PC-3 (cell line): Measurements from ENCODE around the gene GBA2. TPM values are rescaled to one million over a fixed set of nuclear protein-coding genes. Genes with fewer than 3 reads are reported as not detected.
A peak's percentile ranks its signal among the peaks of the same experiment; 100 is the strongest.

ENCODE experiments used
- ATAC-seq: fragments of 200-7000 bp; cut with Tn5 transposase; 2 replicates; pipeline ENCODE4 v1.9.1; 2020; ENCODE audit warnings: mild to moderate bottlenecking, moderate library complexity
- BruUV-seq: library from RNA; stranded (reverse); fragments of 400-500 nt; replicated peaks from 2 replicates; lab custom pipeline; 2021; lab: Mats Ljungman, UMichigan
- CTCF ChIA-PET: fragments of 300-600 bp; sonication (Branson Sonifier 250); formaldehyde crosslinking; loops from one replicate; lab custom pipeline; 2022; ENCODE audit warnings: antibody characterized with exemption; lab: Charles Lee
- POLR2A ChIA-PET: fragments of 300-600 bp; sonication (Branson Sonifier 250); formaldehyde crosslinking; loops from one replicate; lab custom pipeline; 2022; ENCODE audit warnings: antibody characterized with exemption; ENCODE audit not compliant: unreplicated experiment; lab: Charles Lee
- DNase-seq: peaks from one replicate; pipeline ENCODE4 v3.0.0-alpha.2; 2015
- H2AFZ ChIP-seq: fragments of 300-600 bp; sonication (generic); 2 replicates; pipeline ENCODE4 v1.6.0; 2016; ENCODE audit warnings: antibody characterized with exemption, low read length
- H3F3A ChIP-seq: fragments of 300-600 bp; sonication (generic); one replicate; pipeline ENCODE4 v1.6.0; 2017; ENCODE audit warnings: antibody characterized with exemption, low read length, control low read depth, mild to moderate bottlenecking; ENCODE audit not compliant: unreplicated experiment
- H3K27ac ChIP-seq: fragments of 300-600 bp; sonication (generic); 2 replicates; pipeline ENCODE4 v1.5.1; 2016; ENCODE audit warnings: mild to moderate bottlenecking, low read length
- H3K27me3 ChIP-seq: fragments of 300-600 bp; sonication (generic); 2 replicates; pipeline ENCODE4 v1.6.1; 2016; ENCODE audit warnings: low read length, mixed read lengths
- H3K36me3 ChIP-seq: fragments of 300-600 bp; sonication (generic); 2 replicates; pipeline ENCODE4 v1.6.1; 2016; ENCODE audit warnings: low read depth, mixed run types, low read length, mixed read lengths
- H3K4me1 ChIP-seq: fragments of 300-600 bp; sonication (generic); 2 replicates; pipeline ENCODE4 v1.5.1; 2016; ENCODE audit warnings: low read length; ENCODE audit not compliant: insufficient read depth
- H3K4me2 ChIP-seq: fragments of 300-600 bp; sonication (generic); 2 replicates; pipeline ENCODE4 v1.6.0; 2016; ENCODE audit warnings: low read length
- H3K4me3 ChIP-seq: fragments of 300-600 bp; sonication (generic); 2 replicates; pipeline ENCODE4 v1.5.1; 2016; ENCODE audit warnings: mild to moderate bottlenecking, low read length, mixed read lengths
- H3K79me2 ChIP-seq: fragments of 300-600 bp; sonication (generic); 2 replicates; pipeline ENCODE4 v1.6.1; 2017; ENCODE audit warnings: low read length, mixed read lengths
- H3K9ac ChIP-seq: fragments of 300-600 bp; sonication (generic); 2 replicates; pipeline ENCODE4 v1.6.0; 2016; ENCODE audit warnings: mild to moderate bottlenecking, low read length
- H3K9me2 ChIP-seq: fragments of 300-600 bp; sonication (generic); replicated peaks from 2 replicates; pipeline ENCODE4 v1.6.1; 2016; ENCODE audit warnings: mixed run types, low read length, mixed read lengths
- H3K9me3 ChIP-seq: fragments of 300-600 bp; sonication (generic); 2 replicates; pipeline ENCODE4 v1.6.1; 2016; ENCODE audit warnings: low read length, mixed read lengths
- H4K20me1 ChIP-seq: fragments of 300-600 bp; sonication (generic); 2 replicates; pipeline ENCODE4 v1.6.1; 2016; ENCODE audit warnings: low read length, mixed read lengths
- EZH2 ChIP-seq: fragments of 300-600 bp; sonication (generic); IDR thresholded peaks from one replicate; pipeline ENCODE4 v1.6.1; 2017; ENCODE audit warnings: antibody characterized with exemption, mild to moderate bottlenecking, low read length; ENCODE audit not compliant: unreplicated experiment
- EZH2phosphoT487 ChIP-seq: fragments of 300-600 bp; sonication (generic); IDR thresholded peaks from 2 replicates; pipeline ENCODE4 v1.6.1; 2018; ENCODE audit warnings: mild to moderate bottlenecking, antibody characterized with exemption, low read length, borderline replicate concordance
- intact Hi-C: fragments of 100-400 bp; cut with micrococcal nuclease; formaldehyde crosslinking; loops from 2 replicates; pipeline ENCODE4 v1.9.0; 2023
- total RNA-seq: library from RNA; depleted of rRNA; stranded (reverse); fragments of >200 nt; gene quantifications from 2 replicates; pipeline ENCODE4 v1.2.3, GENCODE V29; 2014
- TF ChIP-seq, protein P1 (sequence below): fragments of 300-600 bp; sonication (generic); conservative IDR thresholded peaks from 2 replicates; pipeline ENCODE4 v1.5.1; 2017; ENCODE audit warnings: antibody characterized with exemption, low read depth, mild to moderate bottlenecking, low read length

The GBA2 gene
- total RNA-seq, 1 experiment from 2014 or later = 81.7 TPM

DNA sequence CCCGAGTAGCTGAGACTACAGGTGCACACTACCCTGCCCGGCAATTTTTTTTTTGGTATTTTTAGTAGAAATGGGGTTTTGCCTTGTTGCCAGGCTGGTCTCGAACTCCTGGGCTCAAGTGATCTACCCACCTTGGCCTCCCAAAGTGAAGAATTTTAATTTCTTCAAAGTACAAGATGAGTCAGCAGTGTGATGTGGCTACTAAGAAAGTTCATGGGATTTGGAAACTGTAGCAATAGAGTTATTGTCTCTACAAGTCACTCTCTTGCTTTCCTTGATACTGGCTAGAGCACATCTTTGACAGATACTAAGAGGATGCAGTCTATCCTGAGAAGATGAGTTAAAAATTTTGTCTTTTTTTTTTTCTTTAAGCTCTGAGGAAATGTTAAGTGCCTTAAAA is 14.9 kb downstream of the GBA2 start:
- intact Hi-C loops = no loop called here
- H3K79me2 ChIP-seq = peaks cover 41% of the 10 kb centered on the region
- no peak overlapping the region for H3K27ac ChIP-seq
- no peak for ATAC-seq
- POLR2A ChIA-PET = interaction anchor here (0.6 kb wide), 1 partner anchor 415 kb away, joined by 8 read pairs; no protein-coding TSS in a partner anchor
- no peaks in the 10 kb centered on the region for H3K9me2 ChIP-seq
- no TSS peak for BruUV-seq
- CTCF ChIA-PET = no interaction called here
- peaks cover 35% of the 10 kb centered on the region for H3K4me1 ChIP-seq
- TF ChIP-seq EZH2 (no peak), EZH2phosphoT487 (no peak)
- TF ChIP-seq, protein P1, sequence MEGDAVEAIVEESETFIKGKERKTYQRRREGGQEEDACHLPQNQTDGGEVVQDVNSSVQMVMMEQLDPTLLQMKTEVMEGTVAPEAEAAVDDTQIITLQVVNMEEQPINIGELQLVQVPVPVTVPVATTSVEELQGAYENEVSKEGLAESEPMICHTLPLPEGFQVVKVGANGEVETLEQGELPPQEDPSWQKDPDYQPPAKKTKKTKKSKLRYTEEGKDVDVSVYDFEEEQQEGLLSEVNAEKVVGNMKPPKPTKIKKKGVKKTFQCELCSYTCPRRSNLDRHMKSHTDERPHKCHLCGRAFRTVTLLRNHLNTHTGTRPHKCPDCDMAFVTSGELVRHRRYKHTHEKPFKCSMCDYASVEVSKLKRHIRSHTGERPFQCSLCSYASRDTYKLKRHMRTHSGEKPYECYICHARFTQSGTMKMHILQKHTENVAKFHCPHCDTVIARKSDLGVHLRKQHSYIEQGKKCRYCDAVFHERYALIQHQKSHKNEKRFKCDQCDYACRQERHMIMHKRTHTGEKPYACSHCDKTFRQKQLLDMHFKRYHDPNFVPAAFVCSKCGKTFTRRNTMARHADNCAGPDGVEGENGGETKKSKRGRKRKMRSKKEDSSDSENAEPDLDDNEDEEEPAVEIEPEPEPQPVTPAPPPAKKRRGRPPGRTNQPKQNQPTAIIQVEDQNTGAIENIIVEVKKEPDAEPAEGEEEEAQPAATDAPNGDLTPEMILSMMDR = no peak
- no peaks in the 10 kb centered on the region for H3F3A ChIP-seq
- no peak overlapping the region for H2AFZ ChIP-seq
- H3K9me3 ChIP-seq = no peaks in the 10 kb centered on the region
- peak overlapping the region; percentile 90 for H3K4me2 ChIP-seq
- H3K36me3 ChIP-seq = peaks cover 33% of the 10 kb centered on the region
- peak overlapping the region; percentile 90 for H3K4me3 ChIP-seq
- H3K9ac ChIP-seq = no peak overlapping the region
- no peaks in the 10 kb centered on the region for H4K20me1 ChIP-seq
- no peak for DNase-seq
- no peaks in the 10 kb centered on the region for H3K27me3 ChIP-seq

DNA sequence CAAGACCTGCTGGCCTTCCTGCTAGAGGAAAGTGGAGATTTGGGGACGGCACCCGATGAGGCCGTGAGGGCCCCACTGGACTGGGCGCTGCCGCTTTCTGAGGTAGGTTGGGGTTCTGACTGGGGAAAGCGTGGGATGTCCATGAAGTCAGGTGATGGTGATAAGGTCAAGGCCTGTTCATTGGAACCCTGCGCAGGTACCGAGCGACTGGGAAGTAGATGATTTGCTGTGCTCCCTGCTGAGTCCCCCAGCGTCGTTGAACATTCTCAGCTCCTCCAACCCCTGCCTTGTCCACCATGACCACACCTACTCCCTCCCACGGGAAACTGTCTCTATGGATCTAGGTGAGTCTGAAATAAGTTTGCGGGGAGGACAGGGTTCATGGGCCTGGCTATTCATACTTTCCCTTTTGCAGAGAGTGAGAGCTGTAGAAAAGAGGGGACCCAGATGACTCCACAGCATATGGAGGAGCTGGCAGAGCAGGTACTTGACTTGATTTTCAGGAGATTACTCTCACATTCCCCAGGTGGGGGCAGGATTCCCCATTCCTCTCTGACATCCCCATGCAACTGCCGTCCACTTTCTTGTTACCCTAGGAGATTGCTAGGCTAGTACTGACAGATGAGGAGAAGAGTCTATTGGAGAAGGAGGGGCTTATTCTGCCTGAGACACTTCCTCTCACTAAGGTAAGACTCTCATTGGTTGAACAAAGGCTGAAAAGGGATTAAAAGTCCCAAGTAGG is 16.1 kb downstream of the GBA2 start:
- H3K4me1 ChIP-seq = peaks cover 46% of the 10 kb centered on the region
- BruUV-seq = TSS peak; percentile 74
- H3K79me2 ChIP-seq = peaks cover 51% of the 10 kb centered on the region
- peak overlapping the region; percentile 94 for H3K9ac ChIP-seq
- peak overlapping the region; percentile 81 for H2AFZ ChIP-seq
- peak overlapping the region; percentile 90 for H3K4me3 ChIP-seq
- ChIA-PET POLR2A (interaction anchor here (1.8 kb wide), 2 partner anchors 17 to 72 kb away, joined by 5 to 6 read pairs; no protein-coding TSS in a partner anchor), CTCF (no interaction called here)
- peak overlapping the region; percentile 84 for H3K27ac ChIP-seq
- peak overlapping the region; percentile 90 for H3K4me2 ChIP-seq
- H3K27me3 ChIP-seq = no peaks in the 10 kb centered on the region
- intact Hi-C loops = loop anchor here (1.0 kb wide), 1 partner anchor 129 kb away; no protein-coding TSS in a partner anchor
- TF ChIP-seq EZH2phosphoT487 = no peak
- TF ChIP-seq, protein P1 = peak; percentile 50
- H3F3A ChIP-seq = no peaks in the 10 kb centered on the region
- no peaks in the 10 kb centered on the region for H3K9me2 ChIP-seq
- no peaks in the 10 kb centered on the region for H4K20me1 ChIP-seq
- DNase-seq (peak; percentile 68), ATAC-seq (peak; percentile 23)
- no peaks in the 10 kb centered on the region for H3K9me3 ChIP-seq
- H3K36me3 ChIP-seq = peaks cover 24% of the 10 kb centered on the region
